NB4 (cell line): Measurements from ENCODE around the gene COL1A1.

Experiments used
- POLR2A ChIP-seq: IDR thresholded peaks from 2 replicates; pipeline ENCODE4 v1.6.1; 2011; ENCODE audit warnings: mild to moderate bottlenecking; ENCODE audit not compliant: insufficient read length; ENCODE audit errors: extremely low read depth
- TF ChIP-seq, protein P1 (sequence below): IDR thresholded peaks from one replicate; pipeline ENCODE4 v1.5.1; 2012; ENCODE audit warnings: low read depth, low read length

DNA sequence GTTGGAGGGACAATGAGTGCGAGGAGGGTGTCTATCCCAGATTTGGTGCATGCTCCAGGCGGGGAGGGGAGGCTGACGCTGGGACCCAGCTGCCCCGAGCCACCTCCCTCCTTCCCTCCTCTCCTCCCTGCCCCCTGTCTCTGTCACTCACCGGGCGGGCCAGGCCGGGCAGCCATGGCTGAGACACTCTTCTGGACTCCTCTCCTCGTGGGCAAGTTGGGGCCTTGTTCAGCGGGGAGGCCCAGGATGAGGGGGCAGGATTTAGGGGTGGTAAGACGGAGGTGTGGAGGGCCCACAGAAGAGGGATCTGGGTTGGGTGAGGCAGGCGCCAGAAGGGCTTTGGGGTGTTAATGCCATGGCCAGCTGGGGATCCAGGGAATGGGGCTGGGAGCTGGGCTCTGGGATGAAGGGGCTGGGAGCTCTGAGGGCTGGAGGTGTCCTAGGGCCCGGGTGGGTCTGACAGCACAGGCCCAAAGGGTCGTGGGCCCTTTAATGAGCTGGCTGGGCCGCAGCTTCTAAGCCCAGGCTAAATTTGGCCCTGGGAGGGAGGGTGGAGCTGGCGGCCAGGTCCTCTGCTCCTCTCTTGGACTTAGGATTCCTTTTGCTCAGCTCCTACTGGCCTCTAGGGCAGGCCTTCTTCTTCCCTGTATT, 35.4 kb downstream of the COL1A1 start, which contains the start of gene SGCA:
- no peak for TF ChIP-seq POLR2A
- TF ChIP-seq, protein P1, sequence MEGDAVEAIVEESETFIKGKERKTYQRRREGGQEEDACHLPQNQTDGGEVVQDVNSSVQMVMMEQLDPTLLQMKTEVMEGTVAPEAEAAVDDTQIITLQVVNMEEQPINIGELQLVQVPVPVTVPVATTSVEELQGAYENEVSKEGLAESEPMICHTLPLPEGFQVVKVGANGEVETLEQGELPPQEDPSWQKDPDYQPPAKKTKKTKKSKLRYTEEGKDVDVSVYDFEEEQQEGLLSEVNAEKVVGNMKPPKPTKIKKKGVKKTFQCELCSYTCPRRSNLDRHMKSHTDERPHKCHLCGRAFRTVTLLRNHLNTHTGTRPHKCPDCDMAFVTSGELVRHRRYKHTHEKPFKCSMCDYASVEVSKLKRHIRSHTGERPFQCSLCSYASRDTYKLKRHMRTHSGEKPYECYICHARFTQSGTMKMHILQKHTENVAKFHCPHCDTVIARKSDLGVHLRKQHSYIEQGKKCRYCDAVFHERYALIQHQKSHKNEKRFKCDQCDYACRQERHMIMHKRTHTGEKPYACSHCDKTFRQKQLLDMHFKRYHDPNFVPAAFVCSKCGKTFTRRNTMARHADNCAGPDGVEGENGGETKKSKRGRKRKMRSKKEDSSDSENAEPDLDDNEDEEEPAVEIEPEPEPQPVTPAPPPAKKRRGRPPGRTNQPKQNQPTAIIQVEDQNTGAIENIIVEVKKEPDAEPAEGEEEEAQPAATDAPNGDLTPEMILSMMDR, result no peak
